Neural crest cell (in vitro differentiated cells): ENCODE results near the gene BIN2. TPM values are rescaled to one million over a fixed set of nuclear protein-coding genes. Genes with fewer than 3 reads are reported as not detected.

ENCODE experiments used
- DNase-seq: peaks from one replicate; pipeline ENCODE4 v3.0.0; 2021; ENCODE audit warnings: low read depth, mixed read lengths, low spot score
- H3K27ac Mint-ChIP-seq: one replicate; pipeline ENCODE4 v1.8.0; 2021; ENCODE audit warnings: mild to moderate bottlenecking, mixed read lengths; ENCODE audit not compliant: unreplicated experiment
- H3K27me3 Mint-ChIP-seq: 2 replicates; pipeline ENCODE4 v1.8.0; 2021; ENCODE audit warnings: low read depth, mild to moderate bottlenecking, mixed read lengths
- H3K36me3 Mint-ChIP-seq: 2 replicates; pipeline ENCODE4 v1.8.0; 2021; ENCODE audit warnings: low read depth, mild to moderate bottlenecking, mixed read lengths
- H3K4me1 Mint-ChIP-seq: 2 replicates; pipeline ENCODE4 v1.8.0; 2021; ENCODE audit warnings: mixed read lengths
- H3K4me3 Mint-ChIP-seq: one replicate; pipeline ENCODE4 v1.8.0; 2021; ENCODE audit warnings: mild to moderate bottlenecking, mixed read lengths
- H3K9me3 Mint-ChIP-seq: 2 replicates; pipeline ENCODE4 v1.8.0; 2021; ENCODE audit warnings: mixed read lengths
- CTCF ChIP-seq: fragments of 200-600 bp; sonication (generic); conservative IDR thresholded peaks from 2 replicates; pipeline ENCODE4 v1.5.0; 2021; ENCODE audit warnings: antibody characterized with exemption, mild to moderate bottlenecking
- total RNA-seq: library from RNA; stranded (reverse); gene quantifications from 2 replicates; pipeline ENCODE4 v1.2.1, GENCODE V29; 2021

BIN2 gene
- total RNA-seq, 1 donor from 2014 or later: not detected

- peaks cover 11% of the 10 kb centered on the region for H3K36me3 Mint-ChIP-seq
- H3K9me3 Mint-ChIP-seq: no peaks in the 10 kb centered on the region
- no peaks in the 10 kb centered on the region for H3K27me3 Mint-ChIP-seq
Observed at GRCh38 chr12:51246254-51246853, 77.6 kb downstream of the BIN2 start.

GRCh38 chr12:51245476-51246253, 78.3 kb downstream of the BIN2 start:
- Mint-ChIP-seq H3K4me1 (peaks cover 16% of the 10 kb centered on the region), H3K27ac (peak overlapping the region; percentile 82), H3K9me3 (no peaks in the 10 kb centered on the region), H3K27me3 (no peaks in the 10 kb centered on the region), H3K4me3 (peak overlapping the region; percentile 32), H3K36me3 (peaks cover 13% of the 10 kb centered on the region)
- no peak for TF ChIP-seq CTCF
- no peak for DNase-seq

More at GRCh38 chr12:51246254-51246853, 77.6 kb downstream of the BIN2 start:
- no peak overlapping the region for H3K4me3 Mint-ChIP-seq
- DNase-seq: no peak
- peaks cover 16% of the 10 kb centered on the region for H3K4me1 Mint-ChIP-seq
- TF ChIP-seq CTCF: no peak
- H3K27ac Mint-ChIP-seq: peak overlapping the region; percentile 82

- H3K4me3 Mint-ChIP-seq: no peak overlapping the region
- peaks cover 13% of the 10 kb centered on the region for H3K36me3 Mint-ChIP-seq
- H3K4me1 Mint-ChIP-seq: peaks cover 26% of the 10 kb centered on the region
- no peaks in the 10 kb centered on the region for H3K27me3 Mint-ChIP-seq
- TF ChIP-seq CTCF: no peak
- no peak overlapping the region for H3K27ac Mint-ChIP-seq
- DNase-seq: no peak
- no peaks in the 10 kb centered on the region for H3K9me3 Mint-ChIP-seq
Observed at GRCh38 chr12:51244269-51244668, 79.7 kb downstream of the BIN2 start.

- DNase-seq: no peak
- Mint-ChIP-seq H3K4me1 (peaks cover 35% of the 10 kb centered on the region), H3K4me3 (peak overlapping the region; percentile 65), H3K27me3 (no peaks in the 10 kb centered on the region), H3K36me3 (peaks cover 13% of the 10 kb centered on the region), H3K9me3 (no peaks in the 10 kb centered on the region), H3K27ac (no peak overlapping the region)
- TF ChIP-seq CTCF: no peak
Observed at GRCh38 chr12:51242876-51243275, 81.1 kb downstream of the BIN2 start.

- H3K27me3 Mint-ChIP-seq: no peaks in the 10 kb centered on the region
- no peak for TF ChIP-seq CTCF
- peaks cover 30% of the 10 kb centered on the region for H3K4me1 Mint-ChIP-seq
- peaks cover 13% of the 10 kb centered on the region for H3K36me3 Mint-ChIP-seq
- H3K4me3 Mint-ChIP-seq: peak overlapping the region; percentile 36
- DNase-seq: no peak
- no peak overlapping the region for H3K27ac Mint-ChIP-seq
- H3K9me3 Mint-ChIP-seq: no peaks in the 10 kb centered on the region
Observed at GRCh38 chr12:51242120-51242519, 81.9 kb downstream of the BIN2 start.
